Measurements from ENCODE around the gene SGPP1. TPM values are rescaled to one million over a fixed set of nuclear protein-coding genes. Genes with fewer than 3 reads are reported as not detected.

Gene SGPP1
- total and polyA plus RNA-seq, 7 experiments from 2014 or later = 11.5 to 17.7 (median 15.5) TPM

DNA sequence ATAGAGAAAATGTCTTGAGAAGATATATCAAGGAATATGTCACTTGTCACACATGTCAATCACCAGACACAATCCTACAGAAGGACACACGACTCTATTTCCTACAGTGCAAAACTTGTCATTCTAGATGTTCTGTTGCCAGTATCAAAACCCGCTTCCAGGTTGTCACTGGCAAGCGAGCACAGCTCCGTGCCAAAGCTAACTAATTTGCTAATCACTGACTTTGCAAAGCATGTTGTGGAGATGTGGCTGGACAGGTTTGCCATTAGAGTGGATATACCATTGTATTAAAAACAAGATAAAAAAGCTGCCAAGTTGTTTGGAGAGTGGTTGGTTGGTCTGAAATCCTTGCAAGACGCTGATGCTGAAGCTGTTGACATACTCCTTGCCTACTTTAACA is 7.9 kb upstream of the SGPP1 start:
- H3K4me3 Mint-ChIP-seq = no peak overlapping the region
- CTCF ChIA-PET = no interaction called here
- H3K9me3 ChIP-seq (ENCODE audit: control insufficient read depth in 2 of 3, low read length in 3 of 3) = no peaks in the 10 kb centered on the region
- no peaks in the 10 kb centered on the region for H3K36me3 ChIP-seq (ENCODE audit: control insufficient read depth in 2 of 3, insufficient read depth in 3 of 3, low read length in 3 of 3)
- peaks cover 0 to 13% (median 0%) of the 10 kb centered on the region in 5 donors for H3K27me3 Mint-ChIP-seq
- peaks cover 0 to 3% of the 10 kb centered on the region in 2 donors for H3K4me1 ChIP-seq (ENCODE audit: control insufficient read depth in 2 of 2, insufficient read depth in 2 of 2, low read length in 2 of 2)
- H3K27ac Mint-ChIP-seq = peak overlapping the region in 1 of 9 donors; percentile 74
- DNase-seq = no peak
- POLR2A ChIA-PET = interaction anchor here (0.6 to 1.1 kb wide), 3 partner anchors 11 to 95 kb away, joined by 3 read pairs; no protein-coding TSS in a partner anchor
- peaks cover 8 to 16% (median 15%) of the 10 kb centered on the region in 7 donors for H3K4me1 Mint-ChIP-seq
- H3K9me3 Mint-ChIP-seq = peaks cover 0 to 4% (median 0%) of the 10 kb centered on the region in 11 donors
- H3K27me3 ChIP-seq (ENCODE audit: control insufficient read depth in 2 of 2, insufficient read depth in 2 of 2, low read length in 2 of 2) = no peaks in the 10 kb centered on the region
- no peak overlapping the region for H3K27ac ChIP-seq (ENCODE audit: low read depth, low read length)
- intact Hi-C loops (cut with micrococcal nuclease) = no loop called here
- ATAC-seq = no peak
- no peaks in the 10 kb centered on the region for H3K36me3 Mint-ChIP-seq
- no peak overlapping the region for H3K4me3 ChIP-seq (ENCODE audit: low read length)

- Mint-ChIP-seq H3K36me3 (peaks cover 0 to 6% (median 3%) of the 10 kb centered on the region in 5 donors), H3K4me3 (no peak overlapping the region), H3K27me3 (peaks cover 0 to 28% (median 0%) of the 10 kb centered on the region in 5 donors), H3K27ac (peak overlapping the region in 5 of 9 donors; percentile 38 to 68 (median 54)), H3K4me1 (peaks cover 22 to 29% (median 26%) of the 10 kb centered on the region in 7 donors), H3K9me3 (peaks cover 0 to 4% (median 0%) of the 10 kb centered on the region in 11 donors)
- no peak overlapping the region for H3K27ac ChIP-seq (ENCODE audit: low read depth, low read length)
- intact Hi-C loops (cut with micrococcal nuclease) = no loop called here
- H3K9me3 ChIP-seq (ENCODE audit: control insufficient read depth in 2 of 3, low read length in 3 of 3) = no peaks in the 10 kb centered on the region
- ATAC-seq (no peak), DNase-seq (no peak)
- ChIA-PET CTCF (interaction anchor here (0.8 to 2.8 kb wide), 2 partner anchors 39 to 80 kb away, joined by 4 to 12 read pairs; no protein-coding TSS in a partner anchor), POLR2A (interaction anchor here (1.1 to 1.5 kb wide), 3 partner anchors 27 to 89 kb away, joined by 3 to 4 read pairs (median 3); partner anchors contain the start of gene WDR89)
- H3K36me3 ChIP-seq (ENCODE audit: control insufficient read depth in 2 of 3, insufficient read depth in 3 of 3, low read length in 3 of 3) = peaks cover 0 to 4% (median 0%) of the 10 kb centered on the region in 3 experiments
- H3K27me3 ChIP-seq (ENCODE audit: control insufficient read depth in 2 of 2, insufficient read depth in 2 of 2, low read length in 2 of 2) = no peaks in the 10 kb centered on the region
- H3K4me3 ChIP-seq (ENCODE audit: low read length) = no peak overlapping the region
- peaks cover 0 to 8% of the 10 kb centered on the region in 2 donors for H3K4me1 ChIP-seq (ENCODE audit: control insufficient read depth in 2 of 2, insufficient read depth in 2 of 2, low read length in 2 of 2)
These were observed 2.8 kb upstream of the SGPP1 start for GRCh38 chr14:63730659-63731058.

GRCh38 chr14:63727231-63727735 is 582 bp downstream of the SGPP1 start:
- peak overlapping the region; percentile 89 for H3K27ac ChIP-seq (ENCODE audit: low read depth, low read length)
- H3K4me1 ChIP-seq (ENCODE audit: control insufficient read depth in 2 of 2, insufficient read depth in 2 of 2, low read length in 2 of 2) = peaks cover 11 to 16% of the 10 kb centered on the region in 2 donors
- Mint-ChIP-seq H3K4me3 (peak overlapping the region; percentile 97 to 100 (median 99)), H3K36me3 (peaks cover 0 to 6% (median 3%) of the 10 kb centered on the region in 5 donors), H3K27me3 (peaks cover 0 to 22% (median 0%) of the 10 kb centered on the region in 5 donors), H3K4me1 (peaks cover 29 to 52% (median 44%) of the 10 kb centered on the region in 7 donors), H3K9me3 (no peaks in the 10 kb centered on the region), H3K27ac (peak overlapping the region; percentile 94 to 99 (median 97))
- H3K9me3 ChIP-seq (ENCODE audit: control insufficient read depth in 2 of 3, low read length in 3 of 3) = no peaks in the 10 kb centered on the region
- intact Hi-C loops (cut with micrococcal nuclease) = loop anchor here (2.0 to 5.0 kb wide), 4 partner anchors 14 to 184 kb away; partner anchors contain the start of genes SYNE2 (in 2 of the 2) and PPP2R5E (in 1 of the 2)
- ATAC-seq = peak; percentile 43
- H3K27me3 ChIP-seq (ENCODE audit: control insufficient read depth in 2 of 2, insufficient read depth in 2 of 2, low read length in 2 of 2) = no peaks in the 10 kb centered on the region
- DNase-seq = no peak
- ChIA-PET POLR2A (interaction anchor here (0.7 to 8.0 kb wide), 15 partner anchors 9 to 776 kb away, joined by 3 to 105 read pairs (median 4); partner anchors contain the start of genes PPP2R5E, WDR89 and ZBTB25), CTCF (interaction anchor here (1.1 to 2.6 kb wide), 2 partner anchors 77 to 85 kb away, joined by 4 to 10 read pairs; partner anchors contain the start of gene WDR89)
- peak overlapping the region; percentile 99 for H3K4me3 ChIP-seq (ENCODE audit: low read length)
- H3K36me3 ChIP-seq (ENCODE audit: control insufficient read depth in 2 of 3, insufficient read depth in 3 of 3, low read length in 3 of 3) = peaks cover 0 to 4% (median 0%) of the 10 kb centered on the region in 3 experiments

DNA sequence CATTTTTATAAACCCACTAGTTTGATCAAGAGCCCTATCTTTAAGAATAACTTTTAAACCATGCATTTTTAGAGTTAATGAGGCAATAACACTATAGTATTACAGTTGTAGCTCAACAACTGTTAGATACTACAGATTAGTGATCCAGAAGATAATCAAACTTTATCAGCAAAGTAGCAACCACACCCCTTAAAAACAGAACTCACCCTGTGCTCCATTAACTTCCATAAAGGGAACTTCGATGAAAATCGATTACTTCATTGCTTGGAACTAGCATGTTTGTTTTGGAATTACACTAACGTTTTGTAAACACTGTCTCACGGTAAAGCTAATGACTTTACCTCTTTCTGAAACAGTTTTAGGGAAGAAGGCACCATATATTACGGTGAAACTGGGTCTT is 1.4 kb downstream of the SGPP1 start:
- Histone ChIP-seq H3K27me3 (ENCODE audit: control insufficient read depth in 2 of 2, insufficient read depth in 2 of 2, low read length in 2 of 2) (no peaks in the 10 kb centered on the region), H3K9me3 (ENCODE audit: control insufficient read depth in 2 of 3, low read length in 3 of 3) (no peaks in the 10 kb centered on the region), H3K4me3 (ENCODE audit: low read length) (peak overlapping the region; percentile 99), H3K36me3 (ENCODE audit: control insufficient read depth in 2 of 3, insufficient read depth in 3 of 3, low read length in 3 of 3) (peaks cover 0 to 4% (median 0%) of the 10 kb centered on the region in 3 experiments), H3K27ac (ENCODE audit: low read depth, low read length) (peak overlapping the region; percentile 89), H3K4me1 (ENCODE audit: control insufficient read depth in 2 of 2, insufficient read depth in 2 of 2, low read length in 2 of 2) (peaks cover 11 to 16% of the 10 kb centered on the region in 2 donors)
- ChIA-PET POLR2A (interaction anchor here (0.6 to 8.0 kb wide), 15 partner anchors 8 to 183 kb away, joined by 3 to 105 read pairs (median 4); partner anchors contain the start of gene WDR89), CTCF (interaction anchor here (1.5 to 2.6 kb wide), 3 partner anchors 10 to 76 kb away, joined by 5 to 10 read pairs (median 9); no protein-coding TSS in a partner anchor)
- DNase-seq (no peak), ATAC-seq (no peak)
- peak overlapping the region in 8 of 9 donors; percentile 67 to 99 (median 96) for H3K27ac Mint-ChIP-seq
- intact Hi-C loops (cut with micrococcal nuclease) = loop anchor here (2.0 to 5.0 kb wide), 4 partner anchors 14 to 184 kb away; partner anchors contain the start of genes SYNE2 (in 2 of the 2) and PPP2R5E (in 1 of the 2)
- peak overlapping the region; percentile 97 to 100 (median 99) for H3K4me3 Mint-ChIP-seq
- peaks cover 0 to 20% (median 0%) of the 10 kb centered on the region in 5 donors for H3K27me3 Mint-ChIP-seq
- peaks cover 29 to 54% (median 46%) of the 10 kb centered on the region in 7 donors for H3K4me1 Mint-ChIP-seq
- H3K36me3 Mint-ChIP-seq = peaks cover 2 to 8% (median 5%) of the 10 kb centered on the region in 5 donors
- H3K9me3 Mint-ChIP-seq = no peaks in the 10 kb centered on the region

GRCh38 chr14:63725786-63726460 is 1.9 kb downstream of the SGPP1 start:
- peaks cover 0 to 4% (median 0%) of the 10 kb centered on the region in 3 experiments for H3K36me3 ChIP-seq (ENCODE audit: control insufficient read depth in 2 of 3, insufficient read depth in 3 of 3, low read length in 3 of 3)
- peak overlapping the region in 8 of 9 donors; percentile 42 to 98 (median 94) for H3K27ac Mint-ChIP-seq
- CTCF ChIA-PET = interaction anchor here (0.6 to 1.8 kb wide), 5 partner anchors 9 to 94 kb away, joined by 3 to 9 read pairs (median 5); no protein-coding TSS in a partner anchor
- no peaks in the 10 kb centered on the region for H3K9me3 ChIP-seq (ENCODE audit: control insufficient read depth in 2 of 3, low read length in 3 of 3)
- H3K4me3 ChIP-seq (ENCODE audit: low read length) = peak overlapping the region; percentile 99
- no peak for DNase-seq
- POLR2A ChIA-PET = interaction anchor here (0.6 to 8.0 kb wide), 15 partner anchors 8 to 182 kb away, joined by 3 to 105 read pairs (median 3); partner anchors contain the start of gene WDR89
- H3K27me3 Mint-ChIP-seq = peaks cover 0 to 17% (median 0%) of the 10 kb centered on the region in 5 donors
- intact Hi-C loops (cut with micrococcal nuclease) = loop anchor here (2.0 to 5.0 kb wide), 4 partner anchors 13 to 183 kb away; partner anchors contain the start of genes SYNE2 (in 2 of the 2) and PPP2R5E (in 1 of the 2)
- H3K4me1 Mint-ChIP-seq = peaks cover 28 to 57% (median 49%) of the 10 kb centered on the region in 7 donors
- peaks cover 11 to 16% of the 10 kb centered on the region in 2 donors for H3K4me1 ChIP-seq (ENCODE audit: control insufficient read depth in 2 of 2, insufficient read depth in 2 of 2, low read length in 2 of 2)
- ATAC-seq = no peak
- no peaks in the 10 kb centered on the region for H3K9me3 Mint-ChIP-seq
- peak overlapping the region; percentile 97 to 100 (median 99) for H3K4me3 Mint-ChIP-seq
- H3K27ac ChIP-seq (ENCODE audit: low read depth, low read length) = no peak overlapping the region
- H3K27me3 ChIP-seq (ENCODE audit: control insufficient read depth in 2 of 2, insufficient read depth in 2 of 2, low read length in 2 of 2) = no peaks in the 10 kb centered on the region
- peaks cover 3 to 11% (median 10%) of the 10 kb centered on the region in 5 donors for H3K36me3 Mint-ChIP-seq

All from naive thymus-derived CD4-positive, alpha-beta T cell (primary cell).